GM03348 (cell line): ENCODE measurements around the gene PRDX3.

Experiments used
- DNase-seq: peaks from one replicate; pipeline ENCODE4 v3.0.0; 2012; ENCODE audit warnings: low spot score

PRDX3 gene

GRCh38 chr10:119129721-119130120 lies 48.9 kb downstream of the PRDX3 start:
- no peak for DNase-seq

- DNase-seq: no peak
Measured at GRCh38 chr10:119125942-119126341, 52.7 kb downstream of the PRDX3 start.

GRCh38 chr10:119120875-119121274 lies 57.7 kb downstream of the PRDX3 start:
- no peak for DNase-seq

- no peak for DNase-seq
Measured at GRCh38 chr10:119120413-119120867, 58.2 kb downstream of the PRDX3 start.

- DNase-seq: no peak
Measured at GRCh38 chr10:119119400-119119799, 59.2 kb downstream of the PRDX3 start.

GRCh38 chr10:119118231-119118630 lies 60.4 kb downstream of the PRDX3 start:
- DNase-seq: no peak
